PFSK-1 (cell line): Measurements from ENCODE around the gene FAM168A.

ENCODE experiments used
- FOXP2 ChIP-seq: optimal IDR thresholded peaks from 2 replicates; pipeline ENCODE3; 2011; ENCODE audit warnings: borderline replicate concordance, control low read depth, inconsistent platforms; ENCODE audit not compliant: insufficient read depth; ENCODE audit errors: extremely low read length, extremely low read depth
- POLR2AphosphoS5 ChIP-seq: IDR thresholded peaks from 2 replicates; pipeline ENCODE4 v1.6.1; 2012; ENCODE audit warnings: low read depth, mild to moderate bottlenecking, control low read depth, low read length, moderate library complexity
- REST ChIP-seq, 2 experiments: IDR thresholded peaks; 2 replicates each; pipeline versions ENCODE4 v1.6.1 to v1.8.0; 2011 to 2012; ENCODE audit warnings: low read depth in 2 of 2, low read length in 2 of 2, control low read depth in 1 of 2, inconsistent platforms in 1 of 2, mild to moderate bottlenecking in 1 of 2, moderate library complexity in 1 of 2; ENCODE audit not compliant: insufficient read depth in 1 of 2
- SIN3A ChIP-seq: IDR thresholded peaks from 2 replicates; pipeline ENCODE4 v1.6.1; 2012; ENCODE audit warnings: mild to moderate bottlenecking, low read length, moderate library complexity, borderline replicate concordance; ENCODE audit not compliant: insufficient read depth
- TAF1 ChIP-seq: IDR thresholded peaks from 2 replicates; pipeline ENCODE4 v1.6.1; 2012; ENCODE audit warnings: low read length, control low read depth, borderline replicate concordance; ENCODE audit not compliant: insufficient read depth

- TF ChIP-seq POLR2AphosphoS5 (no peak), SIN3A (no peak), REST (IDR thresholded peaks at IDR 0.05; ENCODE audit: insufficient read depth in 1 of 2, low read depth in 2 of 2, low read length in 2 of 2) (no peak), TAF1 (no peak), FOXP2 (no peak)
Measured at GRCh38 chr11:73453562-73453961, 144.3 kb downstream of the FAM168A start.
